Stimulated activated naive CD8-positive, alpha-beta T cell treated with anti-CD3 and anti-CD28 coated beads, Interleukin-15, amount 100 ng/mL, for 72 hours (primary cell): ENCODE data around the gene PNPLA3.

Experiments
- ATAC-seq: fragments of 150-1000 bp; cut with Tn5 transposase; 2 replicates; pipeline ENCODE4 v1.10.0; 2021; ENCODE audit warnings: mild to moderate bottlenecking, moderate library complexity
- DNase-seq, 2 donors: peaks; one replicate each; pipeline ENCODE4 v3.0.0; 2021 to 2022
- H3K27ac Mint-ChIP-seq, 2 donors: one replicate each; pipeline ENCODE4 v1.8.0; 2022; ENCODE audit warnings: mild to moderate bottlenecking in 2 of 2, mixed read lengths in 2 of 2, moderate library complexity in 2 of 2
- H3K27me3 Mint-ChIP-seq: one replicate; pipeline ENCODE4 v1.8.0; 2022; ENCODE audit warnings: mixed read lengths
- H3K4me1 Mint-ChIP-seq: one replicate; pipeline ENCODE4 v1.8.0; 2022; ENCODE audit warnings: mild to moderate bottlenecking, mixed read lengths
- H3K4me3 Mint-ChIP-seq, 2 donors: one replicate each; pipeline ENCODE4 v1.8.0; 2022; ENCODE audit warnings: mild to moderate bottlenecking in 2 of 2, mixed read lengths in 2 of 2, moderate library complexity in 1 of 2
- H3K9me3 Mint-ChIP-seq, 2 donors: one replicate each; pipeline ENCODE4 v1.8.0; 2022; ENCODE audit warnings: mixed read lengths in 2 of 2

The PNPLA3 gene

DNA sequence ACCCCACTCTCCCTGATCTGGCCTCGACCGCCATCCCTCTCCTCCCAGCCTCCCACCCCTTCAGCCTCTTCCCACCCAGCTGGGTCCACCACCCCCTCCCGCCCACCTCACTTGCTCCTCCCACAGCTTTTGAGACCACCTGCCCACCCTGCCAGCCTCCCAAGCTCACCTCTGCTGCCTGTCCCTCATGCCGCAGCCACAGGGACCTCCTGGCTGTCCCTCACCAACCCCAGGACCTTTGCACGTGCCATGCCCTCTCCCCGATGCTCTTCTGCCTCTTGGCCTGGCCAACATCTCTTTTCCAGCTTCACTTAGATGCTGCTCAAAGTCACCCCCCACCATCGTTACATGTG, 38.3 kb upstream of the PNPLA3 start:
- Mint-ChIP-seq H3K4me1 (no peaks in the 10 kb centered on the region), H3K4me3 (no peak overlapping the region), H3K9me3 (no peaks in the 10 kb centered on the region), H3K27me3 (peaks cover 67% of the 10 kb centered on the region), H3K27ac (peak overlapping the region in 1 of 2 donors; percentile 54)
- DNase-seq (no peak), ATAC-seq (no peak)

DNA sequence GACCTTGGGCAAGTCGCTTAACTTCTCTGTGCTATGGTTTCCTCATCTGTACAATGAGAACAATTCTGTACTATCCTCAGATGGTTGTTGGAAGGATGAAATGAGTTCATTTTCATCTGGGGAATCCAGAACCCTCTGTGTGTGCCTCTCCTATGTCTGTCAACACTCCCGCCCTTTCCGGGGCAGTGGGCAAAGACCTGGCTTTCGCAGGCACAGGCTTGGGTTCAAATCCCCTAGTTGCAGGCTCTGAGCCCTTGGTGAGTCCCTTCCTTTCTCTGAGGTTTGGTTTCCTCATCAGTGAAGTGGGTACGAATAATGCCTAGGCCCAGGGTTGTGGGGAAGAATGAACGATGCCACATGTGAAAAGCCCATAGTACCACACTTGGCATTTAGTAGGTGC, 37.8 kb upstream of the PNPLA3 start:
- ATAC-seq (no peak), DNase-seq (no peak)
- Mint-ChIP-seq H3K27ac (no peak overlapping the region), H3K27me3 (peaks cover 67% of the 10 kb centered on the region), H3K9me3 (no peaks in the 10 kb centered on the region), H3K4me3 (no peak overlapping the region), H3K4me1 (no peaks in the 10 kb centered on the region)

DNA sequence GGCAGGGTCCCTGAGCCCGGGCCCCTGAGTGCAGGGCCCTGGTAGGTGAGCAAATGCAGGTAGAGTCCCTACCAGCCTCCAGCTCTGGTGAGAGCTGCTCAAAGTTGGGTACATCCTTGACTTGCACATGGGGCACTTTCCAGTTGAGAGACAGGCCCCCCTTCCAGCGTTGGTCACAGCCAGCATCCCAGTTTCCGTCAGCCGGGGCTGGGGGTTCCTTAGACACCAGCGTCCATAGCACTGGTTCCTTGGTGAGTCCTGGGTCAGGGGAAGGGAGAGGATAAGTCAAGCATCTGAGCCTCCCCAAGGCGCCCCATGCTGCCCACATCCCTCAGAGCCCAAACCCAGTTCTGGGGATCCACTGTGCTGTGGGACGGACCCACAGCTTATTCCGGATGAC, 37.4 kb upstream of the PNPLA3 start:
- ATAC-seq (no peak), DNase-seq (no peak)
- peaks cover 71% of the 10 kb centered on the region for H3K27me3 Mint-ChIP-seq
- H3K27ac Mint-ChIP-seq: no peak overlapping the region
- H3K4me3 Mint-ChIP-seq: no peak overlapping the region
- no peaks in the 10 kb centered on the region for H3K9me3 Mint-ChIP-seq
- H3K4me1 Mint-ChIP-seq: peaks cover under 1% of the 10 kb centered on the region

DNA sequence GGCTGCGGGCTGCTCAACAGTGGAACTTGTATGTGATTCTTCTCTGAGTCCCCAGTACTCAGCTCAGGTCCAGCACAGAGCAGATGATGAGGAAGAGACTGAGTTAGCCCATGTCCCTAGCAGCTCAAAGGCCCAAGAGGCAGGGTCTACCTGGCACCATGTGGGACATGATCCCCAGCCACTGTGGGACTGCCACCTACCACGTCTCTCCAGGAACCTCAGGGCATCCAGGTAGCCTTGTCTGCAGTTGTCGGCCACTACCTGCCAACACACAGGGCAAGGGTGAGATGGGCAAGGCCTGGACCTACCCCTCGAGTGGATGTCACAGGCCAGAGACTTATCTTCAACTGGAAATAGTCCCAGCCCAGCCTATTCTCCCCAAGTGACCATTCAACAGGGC, 36.2 kb upstream of the PNPLA3 start:
- Mint-ChIP-seq H3K27me3 (peaks cover 83% of the 10 kb centered on the region), H3K4me3 (no peak overlapping the region), H3K9me3 (no peaks in the 10 kb centered on the region), H3K27ac (no peak overlapping the region), H3K4me1 (peaks cover 10% of the 10 kb centered on the region)
- no peak for ATAC-seq
- DNase-seq: no peak

DNA sequence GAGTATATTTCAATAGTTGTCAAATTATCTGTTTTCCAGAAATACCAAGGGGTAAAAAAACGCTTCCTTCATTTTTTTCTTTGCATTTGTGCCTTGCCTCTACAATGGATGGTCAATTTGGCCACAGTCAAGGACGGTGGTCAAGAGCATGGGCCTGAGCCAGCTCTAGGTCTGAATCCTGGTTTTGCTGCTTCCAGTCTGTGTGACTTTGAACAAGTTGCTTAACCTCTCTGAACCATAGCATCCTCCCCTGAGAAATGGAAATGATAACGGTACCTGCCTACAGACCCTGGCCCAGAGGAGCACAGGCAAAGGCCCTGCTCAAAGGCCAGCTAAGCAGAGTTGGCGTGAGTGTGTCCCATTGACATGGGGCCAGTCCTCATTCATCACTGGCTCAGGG, 34.9 kb upstream of the PNPLA3 start:
- H3K4me1 Mint-ChIP-seq: peaks cover 10% of the 10 kb centered on the region
- ATAC-seq (no peak), DNase-seq (no peak)
- no peak overlapping the region for H3K4me3 Mint-ChIP-seq
- peaks cover 89% of the 10 kb centered on the region for H3K27me3 Mint-ChIP-seq
- H3K27ac Mint-ChIP-seq: peak overlapping the region in 1 of 2 donors; percentile 77
- H3K9me3 Mint-ChIP-seq: no peaks in the 10 kb centered on the region

DNA sequence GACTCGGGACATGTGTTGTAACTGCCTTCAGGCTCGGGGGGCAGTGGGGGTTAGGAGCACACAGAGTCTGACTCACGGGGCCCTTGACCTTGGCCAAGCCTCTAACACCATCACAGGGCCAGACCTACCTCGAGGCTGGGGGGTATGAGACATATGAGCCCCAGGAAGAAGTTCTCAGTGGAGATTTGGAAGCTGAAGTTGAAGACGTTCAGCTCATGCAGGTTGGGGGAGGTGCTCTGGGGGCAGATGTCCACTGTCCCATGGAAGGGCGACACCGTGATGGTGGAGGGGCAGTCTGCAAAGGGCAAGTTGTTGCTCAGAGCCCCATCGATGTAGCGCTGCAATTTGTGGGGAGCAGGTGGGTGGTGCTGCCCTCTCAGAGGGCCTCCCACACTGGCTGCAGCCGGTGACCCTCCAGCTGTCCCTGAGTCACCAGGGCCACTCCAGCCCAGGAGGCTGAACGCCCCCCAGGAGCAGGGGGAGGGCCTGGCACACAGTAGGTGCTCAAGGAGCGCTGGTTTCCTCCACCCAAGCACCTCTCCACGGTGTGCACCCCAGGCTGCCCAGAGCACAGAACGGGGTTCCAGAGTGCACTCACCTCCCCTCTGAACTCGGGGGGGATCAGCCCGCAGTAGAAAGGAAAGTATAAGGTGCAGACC, 34.3 kb upstream of the PNPLA3 start:
- H3K4me1 Mint-ChIP-seq: peaks cover 10% of the 10 kb centered on the region
- H3K4me3 Mint-ChIP-seq: no peak overlapping the region
- no peaks in the 10 kb centered on the region for H3K9me3 Mint-ChIP-seq
- H3K27ac Mint-ChIP-seq: no peak overlapping the region
- DNase-seq (no peak), ATAC-seq (no peak)
- peaks cover 93% of the 10 kb centered on the region for H3K27me3 Mint-ChIP-seq

DNA sequence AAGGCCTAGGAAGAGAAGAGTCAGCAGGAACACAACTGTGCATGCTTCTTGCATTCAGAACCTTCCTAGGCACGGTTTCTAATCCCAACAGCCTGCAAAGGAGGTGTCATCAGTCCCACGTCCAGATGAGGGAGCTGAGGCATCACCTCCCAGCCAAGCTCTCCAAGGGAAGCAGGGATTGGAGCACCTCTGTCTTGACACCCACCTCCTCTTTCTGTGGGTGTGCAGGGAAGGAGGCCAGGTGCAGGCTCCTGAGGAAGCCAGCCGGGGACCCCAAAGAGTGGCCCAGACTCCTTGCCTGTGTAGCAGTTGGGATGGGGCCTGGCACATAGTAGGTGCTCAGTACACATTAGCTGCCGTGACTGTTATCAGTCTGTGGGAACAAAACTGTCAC, 33.7 kb upstream of the PNPLA3 start:
- Mint-ChIP-seq H3K4me3 (no peak overlapping the region), H3K27me3 (peaks cover 90% of the 10 kb centered on the region), H3K27ac (no peak overlapping the region), H3K4me1 (peaks cover 10% of the 10 kb centered on the region), H3K9me3 (no peaks in the 10 kb centered on the region)
- DNase-seq (no peak), ATAC-seq (no peak)

DNA sequence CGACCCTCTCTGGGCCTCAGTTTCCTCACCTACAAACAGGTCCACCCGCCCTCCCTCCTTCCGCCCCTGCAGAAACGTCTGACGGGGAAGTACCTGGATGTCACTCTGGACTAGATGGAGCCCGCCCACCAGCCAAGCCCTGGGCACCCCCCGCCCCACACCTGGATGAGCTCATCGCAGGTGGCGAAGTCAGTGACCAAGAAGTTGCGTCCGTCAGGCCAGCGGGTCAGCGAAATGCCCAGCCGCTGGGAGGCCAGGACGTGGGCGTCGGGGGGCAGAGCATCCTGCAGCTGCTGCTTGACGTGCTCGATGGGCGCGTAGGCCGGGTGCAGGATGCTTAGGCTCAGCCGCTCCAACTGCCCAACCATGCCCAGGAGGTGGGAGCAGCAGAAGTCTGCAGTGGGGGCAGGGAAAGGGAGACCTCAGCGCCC, 32.7 kb upstream of the PNPLA3 start:
- H3K27me3 Mint-ChIP-seq: peaks cover 81% of the 10 kb centered on the region
- no peaks in the 10 kb centered on the region for H3K9me3 Mint-ChIP-seq
- H3K27ac Mint-ChIP-seq: no peak overlapping the region
- ATAC-seq (no peak), DNase-seq (no peak)
- peaks cover 10% of the 10 kb centered on the region for H3K4me1 Mint-ChIP-seq
- H3K4me3 Mint-ChIP-seq: peak overlapping the region in 1 of 2 donors; percentile 65

DNA sequence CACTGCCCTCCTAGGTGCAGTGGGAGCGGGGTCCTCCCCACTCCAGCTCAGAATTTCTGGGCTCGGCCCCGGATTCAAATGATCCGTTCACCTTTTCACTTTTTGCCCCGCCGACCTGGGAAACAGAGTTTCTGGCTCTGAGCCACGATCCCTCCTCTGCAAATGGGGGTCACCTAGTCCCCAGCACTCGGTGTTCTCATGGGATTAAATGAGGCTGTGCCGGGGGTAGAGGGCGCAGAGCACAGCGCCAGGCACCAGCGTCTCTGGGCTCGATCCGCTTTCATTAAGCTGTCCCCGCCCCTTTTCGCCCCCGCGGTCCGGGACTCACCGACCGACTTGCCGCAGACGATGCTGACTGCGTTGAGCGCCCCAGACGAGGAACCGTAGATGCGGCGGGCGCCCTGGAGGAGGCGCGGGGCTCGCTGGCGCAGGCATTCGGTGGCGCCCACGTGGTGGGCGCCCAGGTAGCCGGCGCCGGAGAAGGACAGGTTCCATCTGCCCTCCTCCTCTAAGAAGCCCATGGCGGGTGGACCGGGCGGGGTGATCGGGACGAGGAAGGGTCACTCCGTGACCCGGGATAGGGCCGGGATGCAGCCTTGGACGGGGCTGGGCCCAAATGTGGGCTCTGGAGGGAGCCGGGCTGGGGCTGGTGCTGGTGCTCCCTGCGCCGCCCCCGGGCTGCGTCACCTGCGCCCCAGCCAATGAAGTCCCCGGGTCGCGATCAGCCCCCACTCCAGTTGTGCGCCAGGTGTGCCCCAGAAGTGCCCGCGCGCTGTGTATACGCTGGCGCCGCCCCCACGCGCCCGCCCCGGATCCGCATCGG, 32.0 kb upstream of the PNPLA3 start, which contains the start of gene PNPLA5:
Gene PNPLA5, minus strand, starts transcription at position 654 of the 823 bp plus-strand sequence. Its CDS starts 133 bp downstream, at position 521.
- peaks cover 10% of the 10 kb centered on the region for H3K4me1 Mint-ChIP-seq
- DNase-seq (peak; percentile 20 to 29), ATAC-seq (peak; percentile 68)
- H3K27me3 Mint-ChIP-seq: peaks cover 79% of the 10 kb centered on the region
- H3K4me3 Mint-ChIP-seq: peak within 1 kb of the TSS in 1 of 2 donors; percentile 65
- no peaks in the 10 kb centered on the region for H3K9me3 Mint-ChIP-seq
- no peak within 1 kb of the TSS for H3K27ac Mint-ChIP-seq

DNA sequence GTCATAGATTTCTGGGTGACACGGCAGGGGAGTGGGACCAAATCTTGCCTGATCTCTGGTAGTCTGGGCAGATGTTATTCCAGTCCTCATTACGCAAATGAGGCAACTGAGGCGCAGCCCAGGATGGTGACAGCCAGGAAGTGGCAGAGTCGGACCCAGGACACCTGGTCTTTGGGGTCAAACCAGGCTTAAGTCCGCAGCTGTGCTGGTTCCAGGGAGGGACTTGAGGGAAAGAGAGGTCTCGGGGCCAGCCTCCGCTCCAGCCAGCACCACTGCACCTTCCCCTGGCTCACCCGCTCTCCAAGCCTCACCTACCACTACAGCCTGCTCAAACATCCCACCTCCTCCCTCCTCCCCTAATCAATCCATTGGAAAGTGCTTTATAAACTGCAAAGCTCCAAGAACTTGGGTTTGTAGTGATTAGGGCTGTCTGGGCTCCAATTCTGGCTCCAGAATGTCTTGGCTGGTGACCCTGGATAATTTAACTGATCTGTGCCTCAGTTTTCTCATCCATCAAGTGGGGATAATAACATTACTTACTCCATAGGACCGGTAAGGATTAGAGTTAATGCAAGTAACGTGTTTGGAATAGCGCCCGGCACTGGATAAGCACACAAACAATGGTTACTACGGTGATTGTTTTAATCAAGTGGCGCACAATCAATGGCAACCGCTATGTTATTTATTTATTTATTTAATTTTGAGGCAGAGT, 31.3 kb upstream of the PNPLA3 start:
- Mint-ChIP-seq H3K27me3 (peaks cover 71% of the 10 kb centered on the region), H3K4me3 (peak overlapping the region in 1 of 2 donors; percentile 33)

DNA sequence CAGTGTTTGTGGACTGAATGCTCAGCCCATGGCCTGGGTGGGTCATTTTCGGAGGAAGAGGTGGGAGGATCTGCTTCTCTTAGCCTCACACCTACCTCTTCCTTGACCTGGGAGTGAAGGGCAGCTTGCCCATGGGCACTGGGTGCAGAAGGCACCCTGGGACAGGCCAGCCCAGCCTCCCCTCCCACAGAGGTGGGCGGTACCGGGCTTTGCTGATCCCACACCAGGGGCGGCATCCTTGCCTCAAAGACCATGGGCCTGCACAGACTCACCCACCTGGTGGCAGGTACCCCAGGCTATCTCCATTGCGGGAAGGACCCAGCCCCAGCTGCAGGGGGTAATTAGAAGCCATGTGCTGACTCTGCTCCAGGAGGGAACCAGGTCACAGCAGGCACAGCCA, 30.3 kb upstream of the PNPLA3 start:
- DNase-seq (no peak), ATAC-seq (no peak)
- Mint-ChIP-seq H3K27ac (no peak overlapping the region), H3K4me1 (peaks cover 10% of the 10 kb centered on the region), H3K27me3 (peaks cover 62% of the 10 kb centered on the region), H3K9me3 (no peaks in the 10 kb centered on the region), H3K4me3 (no peak overlapping the region)

More for the DNA sequence above, 31.3 kb upstream of the PNPLA3 start:
- DNase-seq (no peak), ATAC-seq (no peak)
- Mint-ChIP-seq H3K27ac (no peak overlapping the region), H3K9me3 (no peaks in the 10 kb centered on the region), H3K4me1 (peaks cover 10% of the 10 kb centered on the region)

DNA sequence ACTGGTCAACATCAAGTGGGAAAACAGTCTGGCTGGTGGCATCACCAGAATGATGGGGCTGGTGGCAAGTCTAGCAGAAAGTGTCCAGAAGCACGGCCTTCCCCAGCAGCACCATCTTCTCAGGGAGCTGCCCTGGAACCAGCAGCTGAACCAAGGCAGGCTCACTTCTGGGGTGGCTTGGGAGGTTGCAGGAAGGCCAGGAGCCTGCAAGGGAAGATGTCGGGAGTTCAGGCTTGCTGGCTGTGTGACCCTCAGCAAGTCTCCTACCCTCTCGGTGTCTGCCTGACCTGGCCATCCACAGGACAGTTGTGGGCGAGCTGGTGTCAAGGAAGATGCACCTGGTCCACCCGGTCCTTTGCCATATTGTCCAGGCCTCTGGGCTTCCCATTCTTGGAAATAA, 29.5 kb upstream of the PNPLA3 start:
- ATAC-seq: no peak
- no peak for DNase-seq
- Mint-ChIP-seq H3K27me3 (peaks cover 54% of the 10 kb centered on the region), H3K4me1 (peaks cover 10% of the 10 kb centered on the region), H3K9me3 (no peaks in the 10 kb centered on the region), H3K27ac (no peak overlapping the region), H3K4me3 (no peak overlapping the region)

DNA sequence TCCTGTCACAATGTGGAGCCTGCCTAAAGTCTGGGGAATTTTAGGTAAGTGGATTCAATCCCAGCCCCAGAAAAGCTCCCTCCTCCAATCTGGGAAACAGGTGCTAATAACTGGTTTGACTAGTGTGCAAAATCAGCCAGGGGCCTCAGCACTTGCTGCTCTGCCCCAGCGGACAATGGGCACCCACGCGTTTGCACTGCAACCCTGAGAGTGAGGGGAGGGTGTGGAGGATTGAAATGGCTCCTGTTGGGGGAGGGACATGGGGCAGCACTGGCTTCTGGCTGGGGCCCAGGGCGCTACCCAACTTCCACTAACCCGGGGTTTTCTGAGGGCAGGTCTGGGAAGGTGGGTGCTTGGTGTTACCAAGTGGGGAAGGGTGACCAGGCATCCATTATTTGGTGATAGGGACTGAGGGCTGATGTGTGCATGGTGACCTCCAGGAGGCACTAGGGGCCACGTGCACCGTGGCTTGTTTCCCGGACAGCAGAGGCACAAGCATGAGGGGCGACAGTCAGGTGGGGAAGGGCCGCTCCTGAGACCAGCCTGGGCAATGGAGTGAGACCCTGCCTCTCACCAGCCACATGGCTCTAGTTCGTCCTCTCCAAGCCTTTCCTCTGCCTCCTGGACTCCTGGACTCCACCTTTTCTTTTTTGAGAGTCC, 27.5 kb upstream of the PNPLA3 start:
- no peak overlapping the region for H3K27ac Mint-ChIP-seq
- no peak for ATAC-seq

DNA sequence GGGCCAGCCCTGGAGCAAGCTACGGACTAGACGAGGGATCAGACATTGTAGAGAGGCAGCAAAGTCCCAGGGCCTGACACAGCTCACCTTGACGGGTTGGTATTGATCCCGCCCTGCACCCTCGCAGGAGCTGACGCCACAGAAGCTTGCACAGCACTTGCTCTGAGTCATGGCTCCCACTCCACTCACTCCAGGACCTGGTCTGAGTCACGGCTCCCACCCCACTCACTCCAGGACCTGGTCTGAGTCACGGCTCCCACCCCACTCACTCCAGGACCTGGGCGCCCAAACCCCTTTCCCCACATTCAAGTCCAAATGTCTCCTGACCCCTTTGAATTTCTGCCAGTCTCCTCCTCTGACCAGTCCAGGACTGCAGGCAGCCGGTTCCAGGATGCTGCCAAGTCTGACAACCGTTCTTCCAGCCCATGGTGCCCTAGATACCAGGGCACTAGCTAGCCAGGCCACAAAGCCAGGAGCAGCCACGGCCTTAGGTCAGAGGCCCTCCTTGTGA, 25.8 kb upstream of the PNPLA3 start:
- H3K27me3 Mint-ChIP-seq: peaks cover 23% of the 10 kb centered on the region
- no peaks in the 10 kb centered on the region for H3K9me3 Mint-ChIP-seq
- no peak overlapping the region for H3K27ac Mint-ChIP-seq
- H3K4me3 Mint-ChIP-seq: no peak overlapping the region
- no peak for ATAC-seq
- DNase-seq: no peak
- no peaks in the 10 kb centered on the region for H3K4me1 Mint-ChIP-seq

More for the DNA sequence above, 27.5 kb upstream of the PNPLA3 start:
- Mint-ChIP-seq H3K9me3 (no peaks in the 10 kb centered on the region), H3K27me3 (peaks cover 37% of the 10 kb centered on the region), H3K4me3 (no peak overlapping the region), H3K4me1 (peaks cover 10% of the 10 kb centered on the region)
- DNase-seq: no peak

DNA sequence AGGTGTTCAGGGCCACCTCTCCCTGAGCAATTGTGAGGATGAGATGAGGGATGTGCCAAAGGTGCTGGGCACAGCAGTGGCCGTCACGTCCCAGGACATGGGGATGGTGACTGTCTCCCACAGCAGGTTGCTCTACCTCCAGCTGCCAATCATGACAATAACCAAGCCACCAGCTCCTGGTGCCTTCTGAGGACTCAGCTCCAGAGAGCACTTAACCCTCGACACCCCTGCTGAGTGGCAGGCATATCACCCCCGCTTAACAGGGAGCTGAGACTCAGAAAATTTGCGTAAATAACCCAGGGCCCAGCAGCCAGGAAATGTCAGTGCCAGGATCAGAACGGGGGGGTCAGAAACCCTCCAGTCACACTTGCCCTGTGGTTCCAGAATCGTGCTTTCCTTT, 23.4 kb upstream of the PNPLA3 start:
- ATAC-seq (no peak), DNase-seq (no peak)
- H3K9me3 Mint-ChIP-seq: no peaks in the 10 kb centered on the region

More for the DNA sequence above, 23.4 kb upstream of the PNPLA3 start:
- Mint-ChIP-seq H3K4me1 (no peaks in the 10 kb centered on the region), H3K27me3 (peaks cover 24% of the 10 kb centered on the region), H3K4me3 (no peak overlapping the region), H3K27ac (no peak overlapping the region)
